ENCODE measurements around the gene MICALL1.

Gene MICALL1

GRCh38 chr22:37907036-37907954 is 1.2 kb downstream of the MICALL1 start:
- Histone ChIP-seq H3K36me3 (ENCODE audit: control insufficient read depth, low read length) (no peaks in the 10 kb centered on the region), H3K4me3 (ENCODE audit: low read length) (peak overlapping the region; percentile 74), H4K20me1 (ENCODE audit: control insufficient read depth, insufficient read depth, low read depth, low read length) (no peaks in the 10 kb centered on the region), H3K27me3 (ENCODE audit: control insufficient read depth, low read length) (no peaks in the 10 kb centered on the region), H3K79me2 (ENCODE audit: control insufficient read depth, low read length) (no peaks in the 10 kb centered on the region), H3K9me3 (ENCODE audit: control insufficient read depth, insufficient read depth, low read length) (no peaks in the 10 kb centered on the region), H3K4me2 (ENCODE audit: low read length) (peak overlapping the region; percentile 74), H3K9me2 (replicated peaks; ENCODE audit: control insufficient read depth, low read length) (no peaks in the 10 kb centered on the region), H3K27ac (ENCODE audit: low read depth, low read length) (no peak overlapping the region), H3K4me1 (ENCODE audit: control insufficient read depth, low read length) (peaks cover 17% of the 10 kb centered on the region), H3F3A (ENCODE audit: control insufficient read depth, insufficient read depth) (peaks cover 5% of the 10 kb centered on the region; the same call in 1 of the 2 replicates)
- TF ChIP-seq EZH2phosphoT487 (IDR thresholded peaks at IDR 0.05; ENCODE audit: borderline replicate concordance, low read length) (no peak), CTCF (IDR thresholded peaks at IDR 0.05; ENCODE audit: low read depth, low read length, poor library complexity, severe bottlenecking) (no peak)

GRCh38 chr22:37909766-37910165 is 3.7 kb downstream of the MICALL1 start:
- no peak overlapping the region for H3K4me3 ChIP-seq (ENCODE audit: low read length)

GRCh38 chr22:37910890-37911672 is 5.0 kb downstream of the MICALL1 start:
- TF ChIP-seq CTCF (IDR thresholded peaks at IDR 0.05; ENCODE audit: low read depth, low read length, poor library complexity, severe bottlenecking) (no peak), EZH2phosphoT487 (IDR thresholded peaks at IDR 0.05; ENCODE audit: borderline replicate concordance, low read length) (no peak)
- no peaks in the 10 kb centered on the region for H3K9me2 ChIP-seq (replicated peaks; ENCODE audit: control insufficient read depth, low read length)
- H4K20me1 ChIP-seq (ENCODE audit: control insufficient read depth, insufficient read depth, low read depth, low read length) = no peaks in the 10 kb centered on the region
- no peaks in the 10 kb centered on the region for H3K27me3 ChIP-seq (ENCODE audit: control insufficient read depth, low read length)
- H3K79me2 ChIP-seq (ENCODE audit: control insufficient read depth, low read length) = no peaks in the 10 kb centered on the region
- H3K4me1 ChIP-seq (ENCODE audit: control insufficient read depth, low read length) = peaks cover 11% of the 10 kb centered on the region
- no peak overlapping the region for H3K27ac ChIP-seq (ENCODE audit: low read depth, low read length)
- no peak overlapping the region for H3K4me2 ChIP-seq (ENCODE audit: low read length)
- H3F3A ChIP-seq (ENCODE audit: control insufficient read depth, insufficient read depth) = peaks cover 3% of the 10 kb centered on the region; the same call in 1 of the 2 replicates
- H3K36me3 ChIP-seq (ENCODE audit: control insufficient read depth, low read length) = no peaks in the 10 kb centered on the region
- H3K4me3 ChIP-seq (ENCODE audit: low read length) = no peak overlapping the region
- no peaks in the 10 kb centered on the region for H3K9me3 ChIP-seq (ENCODE audit: control insufficient read depth, insufficient read depth, low read length)

More at GRCh38 chr22:37909766-37910165, 3.7 kb downstream of the MICALL1 start:
- Histone ChIP-seq H3K4me2 (ENCODE audit: low read length) (no peak overlapping the region), H3K9me3 (ENCODE audit: control insufficient read depth, insufficient read depth, low read length) (no peaks in the 10 kb centered on the region), H3K4me1 (ENCODE audit: control insufficient read depth, low read length) (peaks cover 17% of the 10 kb centered on the region), H3K36me3 (ENCODE audit: control insufficient read depth, low read length) (no peaks in the 10 kb centered on the region), H3K79me2 (ENCODE audit: control insufficient read depth, low read length) (no peaks in the 10 kb centered on the region), H3K9me2 (replicated peaks; ENCODE audit: control insufficient read depth, low read length) (no peaks in the 10 kb centered on the region), H4K20me1 (ENCODE audit: control insufficient read depth, insufficient read depth, low read depth, low read length) (no peaks in the 10 kb centered on the region), H3K27me3 (ENCODE audit: control insufficient read depth, low read length) (no peaks in the 10 kb centered on the region), H3K27ac (ENCODE audit: low read depth, low read length) (no peak overlapping the region), H3F3A (ENCODE audit: control insufficient read depth, insufficient read depth) (peaks cover 3% of the 10 kb centered on the region; the same call in 1 of the 2 replicates)
- TF ChIP-seq CTCF (IDR thresholded peaks at IDR 0.05; ENCODE audit: low read depth, low read length, poor library complexity, severe bottlenecking) = no peak
- TF ChIP-seq EZH2phosphoT487 (IDR thresholded peaks at IDR 0.05; ENCODE audit: borderline replicate concordance, low read length) = no peak
